HG03095 (cell line): ENCODE results near the gene KIAA1614.
A peak's percentile ranks its signal among the peaks of the same experiment; 100 is the strongest.

ENCODE experiments used
- ATAC-seq: cut with Tn5 transposase; IDR thresholded peaks from one replicate; pipeline ENCODE4 v1.9.1; 2021; ENCODE audit warnings: moderate library complexity; ENCODE audit not compliant: unreplicated experiment

The KIAA1614 gene

GRCh38 chr1:180981596-180982387 is 69.1 kb downstream of the KIAA1614 start:
- peak; percentile 88 for ATAC-seq

- no peak for ATAC-seq
Observed at GRCh38 chr1:180982422-180982821, 69.7 kb downstream of the KIAA1614 start.

- no peak for ATAC-seq
Observed at GRCh38 chr1:180988253-180988752, 75.6 kb downstream of the KIAA1614 start.

- ATAC-seq: no peak
Observed at GRCh38 chr1:180994262-180994661, 81.6 kb downstream of the KIAA1614 start.

- no peak for ATAC-seq
Observed at GRCh38 chr1:180997843-180998504, 85.3 kb downstream of the KIAA1614 start.
